ENCODE results near the gene CSTPP1. TPM values are rescaled to one million over a fixed set of nuclear protein-coding genes. Genes with fewer than 3 reads are reported as not detected.
A peak's percentile ranks its signal among the peaks of the same experiment; 100 is the strongest.

CSTPP1 gene
- total RNA-seq, 1 donor from 2014 or later = 29.6 TPM

DNA sequence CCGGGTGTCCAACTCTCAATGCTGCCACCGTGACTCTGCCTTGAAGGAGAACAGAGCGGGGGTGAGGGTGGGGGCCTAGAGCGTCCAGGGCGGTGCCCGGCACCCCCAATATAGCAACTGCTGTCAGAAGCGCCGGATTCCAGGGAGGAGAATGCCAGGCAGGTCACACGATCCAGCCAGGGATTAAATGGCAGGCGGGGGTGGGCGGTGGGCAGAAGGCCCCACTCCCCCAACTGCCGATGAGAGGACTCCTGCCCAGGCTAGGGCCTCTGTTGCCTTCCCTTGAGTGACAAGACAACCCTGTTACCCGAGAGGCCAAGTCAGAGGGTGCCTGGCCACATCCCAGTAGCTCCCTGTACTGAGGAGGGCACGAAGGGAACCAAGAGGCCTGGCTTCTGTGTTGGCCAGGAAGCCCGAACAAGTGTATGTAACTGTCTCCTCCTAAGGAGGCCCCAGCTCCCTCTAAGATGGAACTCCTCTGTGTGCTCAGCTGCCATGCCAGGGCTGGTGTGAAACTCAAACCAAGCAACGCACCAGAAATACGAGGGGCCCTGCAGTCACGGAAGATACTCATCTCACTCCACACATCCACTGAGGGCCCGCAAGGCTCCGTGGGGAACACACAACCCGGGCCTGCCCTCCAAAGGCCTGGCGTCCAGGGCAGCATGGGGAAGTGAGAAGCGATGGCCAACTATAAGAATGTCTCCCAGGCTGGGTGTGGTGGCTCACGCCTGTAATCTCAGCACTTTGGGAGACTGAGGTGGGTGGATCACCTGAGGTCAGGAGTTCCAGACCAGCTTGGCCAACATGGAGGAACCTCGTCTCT lies 246.7 kb downstream of the CSTPP1 start:
- H3K27ac Mint-ChIP-seq (ENCODE audit: unreplicated experiment) = peak overlapping the region; percentile 53
- TF ChIP-seq EZH2 (IDR thresholded peaks at IDR 0.05; ENCODE audit: insufficient read depth, low read length) = no peak
- no peak for TF ChIP-seq CTCF (IDR thresholded peaks at IDR 0.05; ENCODE audit: insufficient read depth, low read depth, low read length)
- H3K4me3 Mint-ChIP-seq (ENCODE audit: unreplicated experiment) = peak overlapping the region; percentile 20
- H2AFZ ChIP-seq (ENCODE audit: low read depth, low read length) = no peak overlapping the region
- DNase-seq (ENCODE audit: low read depth) (no peak), FAIRE-seq (no peak)
- peaks cover 8% of the 10 kb centered on the region for H3K36me3 ChIP-seq (ENCODE audit: insufficient read depth, low read length)
- H3K27me3 ChIP-seq (ENCODE audit: insufficient read depth, low read length) = no peaks in the 10 kb centered on the region
- no peaks in the 10 kb centered on the region for H3K9me3 ChIP-seq (ENCODE audit: insufficient read depth, low read depth, low read length)
- H3K79me2 ChIP-seq (ENCODE audit: insufficient read depth, low read length) = peaks cover 39% of the 10 kb centered on the region
- H3K4me1 ChIP-seq (ENCODE audit: insufficient read depth, low read length) = peaks cover 26% of the 10 kb centered on the region
- H3K4me2 ChIP-seq (ENCODE audit: low read length) = no peak overlapping the region
- no peaks in the 10 kb centered on the region for H3K27me3 Mint-ChIP-seq (ENCODE audit: low read depth, unreplicated experiment)
- no peak overlapping the region for H3K27ac ChIP-seq (ENCODE audit: low read depth, low read length)
- peaks cover 10% of the 10 kb centered on the region for H3K36me3 Mint-ChIP-seq (ENCODE audit: low read depth, unreplicated experiment)
- H3K4me3 ChIP-seq (ENCODE audit: insufficient read depth, low read depth, low read length) = no peak overlapping the region
- peaks cover 15% of the 10 kb centered on the region for H4K20me1 ChIP-seq (ENCODE audit: insufficient read depth, low read length)
- no peak overlapping the region for H3K9ac ChIP-seq (ENCODE audit: low read length)
- H3K4me1 Mint-ChIP-seq (ENCODE audit: low read depth, unreplicated experiment) = peaks cover 10% of the 10 kb centered on the region
- H3K9me3 Mint-ChIP-seq (ENCODE audit: unreplicated experiment) = no peaks in the 10 kb centered on the region

GRCh38 chr11:47183969-47184368 lies 247.4 kb downstream of the CSTPP1 start:
- Histone ChIP-seq H3K79me2 (ENCODE audit: insufficient read depth, low read length) (peaks cover 37% of the 10 kb centered on the region), H3K27ac (ENCODE audit: low read depth, low read length) (no peak overlapping the region), H3K4me1 (ENCODE audit: insufficient read depth, low read length) (peaks cover 27% of the 10 kb centered on the region), H4K20me1 (ENCODE audit: insufficient read depth, low read length) (peaks cover 15% of the 10 kb centered on the region), H3K9ac (ENCODE audit: low read length) (peak overlapping the region; percentile 80), H3K4me2 (ENCODE audit: low read length) (peak overlapping the region; percentile 93), H3K27me3 (ENCODE audit: insufficient read depth, low read length) (no peaks in the 10 kb centered on the region), H3K9me3 (ENCODE audit: insufficient read depth, low read depth, low read length) (no peaks in the 10 kb centered on the region), H3K4me3 (ENCODE audit: insufficient read depth, low read depth, low read length) (no peak overlapping the region), H3K36me3 (ENCODE audit: insufficient read depth, low read length) (peaks cover 8% of the 10 kb centered on the region), H2AFZ (ENCODE audit: low read depth, low read length) (no peak overlapping the region)
- no peaks in the 10 kb centered on the region for H3K27me3 Mint-ChIP-seq (ENCODE audit: low read depth, unreplicated experiment)
- H3K4me1 Mint-ChIP-seq (ENCODE audit: low read depth, unreplicated experiment) = peaks cover 10% of the 10 kb centered on the region
- no peak for FAIRE-seq
- H3K4me3 Mint-ChIP-seq (ENCODE audit: unreplicated experiment) = peak overlapping the region; percentile 20
- TF ChIP-seq CTCF (IDR thresholded peaks at IDR 0.05; ENCODE audit: insufficient read depth, low read depth, low read length) (no peak), EZH2 (IDR thresholded peaks at IDR 0.05; ENCODE audit: insufficient read depth, low read length) (no peak)
- DNase-seq (ENCODE audit: low read depth) = no peak
- no peaks in the 10 kb centered on the region for H3K9me3 Mint-ChIP-seq (ENCODE audit: unreplicated experiment)
- H3K36me3 Mint-ChIP-seq (ENCODE audit: low read depth, unreplicated experiment) = peaks cover 10% of the 10 kb centered on the region
- no peak overlapping the region for H3K27ac Mint-ChIP-seq (ENCODE audit: unreplicated experiment)
